Islet precursor cell (in vitro differentiated cells): ENCODE results near the gene EEF1E1.
A peak's percentile ranks its signal among the peaks of the same experiment; 100 is the strongest.

Experiments used
- DNase-seq: peaks from one replicate; pipeline ENCODE4 v3.0.0-alpha.2; 2018

EEF1E1 gene

GRCh38 chr6:8087870-8088754, 14.2 kb downstream of the EEF1E1 start:
- no peak for DNase-seq

GRCh38 chr6:8086755-8087306, 15.5 kb downstream of the EEF1E1 start:
- no peak for DNase-seq

- DNase-seq: peak; percentile 90
Observed at GRCh38 chr6:8085053-8085511, 17.3 kb downstream of the EEF1E1 start.

GRCh38 chr6:8084586-8084985, 17.8 kb downstream of the EEF1E1 start:
- DNase-seq: no peak

GRCh38 chr6:8082954-8083858, 19.1 kb downstream of the EEF1E1 start:
- no peak for DNase-seq

GRCh38 chr6:8082572-8082953, 19.8 kb downstream of the EEF1E1 start:
- no peak for DNase-seq

GRCh38 chr6:8080362-8081151, 21.8 kb downstream of the EEF1E1 start:
- DNase-seq: no peak

- no peak for DNase-seq
Observed at GRCh38 chr6:8079126-8079525, 23.2 kb downstream of the EEF1E1 start.

GRCh38 chr6:8077991-8078390, 24.4 kb downstream of the EEF1E1 start:
- no peak for DNase-seq

GRCh38 chr6:8075704-8076103, 26.6 kb downstream of the EEF1E1 start:
- DNase-seq: no peak

GRCh38 chr6:8075185-8075584, 27.2 kb downstream of the EEF1E1 start:
- no peak for DNase-seq

- DNase-seq: no peak
Observed at GRCh38 chr6:8074213-8074612, 28.1 kb downstream of the EEF1E1 start.

- DNase-seq: no peak
Observed at GRCh38 chr6:8073758-8074157, 28.6 kb downstream of the EEF1E1 start.

- no peak for DNase-seq
Observed at GRCh38 chr6:8070718-8071117, 31.6 kb downstream of the EEF1E1 start.

- no peak for DNase-seq
Observed at GRCh38 chr6:8069631-8070284, 32.6 kb downstream of the EEF1E1 start.

- DNase-seq: no peak
Observed at GRCh38 chr6:8069151-8069550, 33.2 kb downstream of the EEF1E1 start.

- DNase-seq: no peak
Observed at GRCh38 chr6:8066108-8066507, 36.2 kb downstream of the EEF1E1 start.

- DNase-seq: no peak
Observed at GRCh38 chr6:8065519-8065911, 36.8 kb downstream of the EEF1E1 start.

- DNase-seq: no peak
Observed at GRCh38 chr6:8064638-8065518, 37.5 kb downstream of the EEF1E1 start.

GRCh38 chr6:8063761-8064637, 38.3 kb downstream of the EEF1E1 start, which contains the start of gene BLOC1S5:
BLOC1S5 (minus strand) TSS chr6:8064389; CDS start chr6:8064376, 13 bp downstream.
- peak; percentile 99 for DNase-seq
